GM12878 (cell line): ENCODE data around the gene NDUFA7. TPM values are rescaled to one million over a fixed set of nuclear protein-coding genes. Genes with fewer than 3 reads are reported as not detected.
"Not testable (repeated sequence)": the region's sequence is repeated elsewhere in the genome, so short reads cannot be mapped to it uniquely, and the experiment has no call there.

ENCODE experiments used
- ATAC-seq: fragments of 200-7000 bp; cut with Tn5 transposase; 3 replicates; pipeline ENCODE4 v1.9.1; 2020; ENCODE audit warnings: mild to moderate bottlenecking, moderate library complexity
- BruUV-seq: library from RNA; stranded (reverse); fragments of 400-500 nt; replicated peaks from 2 replicates; lab custom pipeline; 2021; lab: Mats Ljungman, UMichigan
- CTCF ChIA-PET: fragments of 300-600 bp; sonication (Branson Sonifier 250); formaldehyde crosslinking; extraction: SDS; loops from one replicate; lab custom pipeline; 2021; ENCODE audit warnings: inconsistent platforms; lab: Yijun Ruan, JAX
- POLR2A ChIA-PET: fragments of 350-600 bp; formaldehyde crosslinking; extraction: SDS; loops from one replicate; lab custom pipeline; 2021; ENCODE audit warnings: inconsistent platforms; lab: Charles Lee
- RAD21 ChIA-PET: fragments of 300-600 bp; sonication (Branson Sonifier 250); formaldehyde crosslinking; loops from one replicate; lab custom pipeline; 2023; ENCODE audit warnings: antibody characterized with exemption; ENCODE audit not compliant: unreplicated experiment; lab: Charles Lee
- SMC1A ChIA-PET: fragments of 300-600 bp; sonication (Branson Sonifier 250); formaldehyde crosslinking; loops from one replicate; lab custom pipeline; 2023; ENCODE audit not compliant: unreplicated experiment, uncharacterized antibody; lab: Charles Lee
- DNase-seq: peaks from one replicate; pipeline ENCODE4 v3.0.0-alpha.2; 2011; ENCODE audit warnings: low read depth, low spot score
- FAIRE-seq: peaks from 3 replicates; lab custom pipeline; 2011; peaks lifted over from hg19 to GRCh38; lab: Jason Lieb, UNC
- H2AFZ ChIP-seq: 2 replicates; pipeline ENCODE4 v1.6.0; 2011; ENCODE audit warnings: low read depth, low read length, control low read depth; ENCODE audit not compliant: control insufficient read depth
- H3K27ac ChIP-seq: 2 replicates; pipeline ENCODE4 v1.5.1; 2011; ENCODE audit warnings: control low read depth; ENCODE audit not compliant: control insufficient read depth, insufficient read depth
- H3K27me3 ChIP-seq, 2 experiments: replicated peaks in 1 of 2; 2 replicates each; pipeline versions ENCODE4 v1.6.0 to v1.6.1; 2011; ENCODE audit warnings: low read length in 1 of 2; ENCODE audit not compliant: control insufficient read depth in 2 of 2, insufficient read depth in 2 of 2
- H3K36me3 ChIP-seq, 2 experiments: 2 replicates each; pipeline ENCODE4 v1.5.1; 2011; ENCODE audit warnings: low read length in 1 of 2; ENCODE audit not compliant: control insufficient read depth in 2 of 2, insufficient read depth in 2 of 2
- H3K4me1 ChIP-seq: 2 replicates; pipeline ENCODE4 v1.6.1; 2011; ENCODE audit warnings: mild to moderate bottlenecking, low read length, moderate library complexity, mixed read lengths; ENCODE audit not compliant: control insufficient read depth, insufficient read depth
- H3K4me2 ChIP-seq: 2 replicates; pipeline ENCODE4 v1.6.0; 2011; ENCODE audit warnings: control low read depth; ENCODE audit not compliant: control insufficient read depth, insufficient read depth
- H3K4me3 ChIP-seq: fragments of 200-600 bp; sonication (generic); 2 replicates; pipeline ENCODE4 v1.5.1; 2016
- H3K79me2 ChIP-seq: 2 replicates; pipeline ENCODE4 v1.6.0; 2011; ENCODE audit warnings: low read length; ENCODE audit not compliant: control insufficient read depth, insufficient read depth
- H3K9ac ChIP-seq: 2 replicates; pipeline ENCODE4 v1.8.0; 2011; ENCODE audit warnings: low read length, control low read depth, mixed read lengths; ENCODE audit not compliant: control insufficient read depth, insufficient read depth
- H3K9me3 ChIP-seq: replicated peaks from 3 replicates; pipeline ENCODE4 v1.5.1; 2011; ENCODE audit warnings: mild to moderate bottlenecking, low read length; ENCODE audit not compliant: control insufficient read depth, insufficient read depth
- H4K20me1 ChIP-seq: 2 replicates; pipeline ENCODE4 v1.6.0; 2011; ENCODE audit not compliant: control insufficient read depth, insufficient read depth
- ASH2L ChIP-seq: fragments of 300-600, 200-600 bp; sonication (generic); IDR thresholded peaks from 2 replicates; pipeline ENCODE4 v1.6.1; 2017; ENCODE audit warnings: low read depth, mild to moderate bottlenecking, borderline replicate concordance
- ZNF384 ChIP-seq: IDR thresholded peaks from 2 replicates; pipeline ENCODE4 v1.6.1; 2012; ENCODE audit warnings: low read depth, mild to moderate bottlenecking, low read length, improper control_type of control experiment, borderline replicate concordance
- WGBS: methylation state at CpG from one replicate; pipeline ENCODE4 v1.1.6; 2016; ENCODE audit warnings: low lambda C conversion rate; ENCODE audit not compliant: insufficient replicate concordance, insufficient coverage; ENCODE audit errors: missing lambda C conversion rate; 5-methylcytosine and 5-hydroxymethylcytosine counted together
- in situ Hi-C: fragments of 300-500 bp; cut with MboI; formaldehyde crosslinking; loops from 9 replicates; pipeline ENCODE4 v1.14.3; 2018; ENCODE audit warnings: mixed read lengths
- intact Hi-C: fragments of 100-400 bp; cut with micrococcal nuclease; formaldehyde crosslinking; loops from one replicate; pipeline ENCODE4 v1.14.2; 2022; ENCODE audit not compliant: unreplicated experiment
- polyA plus RNA-seq, 11 experiments: library from polyadenylated mRNA; depleted of rRNA in 4 of 11; unstranded in 6 of 11; stranded (reverse) in 5 of 11; fragments of >200 nt; fragmentation: Nextera tagmentation in 4 of 11; fragmentation: Illumina TruSeq in 1 of 11; extraction: Ambion mirVana in 4 of 11; extraction: Trizol in 1 of 11; gene quantifications; 1 replicate in 1 of 11; 2 replicates in 10 of 11; pipeline versions ENCODE4 v1.2.1 to v1.2.3, GENCODE V29; 2011 to 2016; ENCODE audit warnings: inconsistent platforms in 2 of 11, missing spikeins in 2 of 11, low read depth in 1 of 11
- total RNA-seq, 4 experiments: library from RNA; depleted of rRNA in 3 of 4; stranded (reverse); fragments of >200 nt in 3 of 4; fragmentation: Illumina TruSeq in 1 of 4; extraction: Trizol in 1 of 4; gene quantifications; 2 replicates each; pipeline versions ENCODE4 v1.2.1 to v1.2.3, GENCODE V29; 2013 to 2021
- TF ChIP-seq, protein P1 (sequence below): IDR thresholded peaks from 2 replicates; pipeline ENCODE4 v1.6.1; 2012; ENCODE audit warnings: low read depth, low read length, improper control_type of control experiment

Gene NDUFA7
- total and polyA plus RNA-seq, 10 of the 15 experiments (the other 5 are each of a cell fraction or from before 2014, with no cell fraction given): 79.0 to 360 (median 174) TPM

DNA sequence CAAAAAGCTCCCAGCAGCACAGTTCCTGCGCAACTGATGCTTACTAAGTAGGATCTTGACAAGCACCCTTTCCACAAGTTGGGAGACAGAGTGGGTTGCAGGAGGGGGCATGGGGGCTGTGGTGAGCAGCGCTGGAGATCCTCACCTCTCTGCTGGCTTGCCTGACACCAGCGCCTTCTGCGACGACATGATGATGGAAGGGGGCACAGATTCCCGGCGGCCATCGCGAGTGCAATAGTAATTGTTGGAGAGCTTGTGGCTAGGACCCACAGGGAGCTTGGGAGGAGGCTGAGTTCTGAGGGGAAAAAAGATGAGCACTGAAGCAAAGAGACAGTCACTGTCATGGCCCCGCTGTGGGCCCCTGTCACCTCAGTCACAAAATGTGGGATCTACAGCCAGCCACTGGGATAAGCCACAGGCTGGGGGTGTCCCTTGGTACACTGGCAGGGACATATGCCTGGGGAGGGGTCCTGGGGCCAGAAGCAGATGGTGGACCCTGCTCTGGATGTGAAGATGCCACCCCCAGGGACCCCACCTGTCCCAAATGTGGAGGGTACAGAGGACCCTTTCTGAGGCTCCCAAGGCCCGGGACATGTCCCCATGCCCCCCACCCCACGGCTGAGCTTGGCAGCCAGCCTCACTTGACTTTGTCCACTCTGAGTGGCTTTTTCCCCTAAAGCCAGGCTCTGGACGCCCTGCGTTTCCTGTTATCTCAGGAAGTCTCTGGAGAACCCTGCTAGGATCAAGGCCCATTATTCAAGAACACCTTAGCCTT lies 4.6 kb downstream of the NDUFA7 start (continued):
- TF ChIP-seq, protein P1, sequence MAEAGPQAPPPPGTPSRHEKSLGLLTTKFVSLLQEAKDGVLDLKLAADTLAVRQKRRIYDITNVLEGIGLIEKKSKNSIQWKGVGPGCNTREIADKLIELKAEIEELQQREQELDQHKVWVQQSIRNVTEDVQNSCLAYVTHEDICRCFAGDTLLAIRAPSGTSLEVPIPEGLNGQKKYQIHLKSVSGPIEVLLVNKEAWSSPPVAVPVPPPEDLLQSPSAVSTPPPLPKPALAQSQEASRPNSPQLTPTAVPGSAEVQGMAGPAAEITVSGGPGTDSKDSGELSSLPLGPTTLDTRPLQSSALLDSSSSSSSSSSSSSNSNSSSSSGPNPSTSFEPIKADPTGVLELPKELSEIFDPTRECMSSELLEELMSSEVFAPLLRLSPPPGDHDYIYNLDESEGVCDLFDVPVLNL: no peak
- TF ChIP-seq ASH2L (no peak), ZNF384 (no peak)
- TF ChIP-seq, all 136 proteins: peak for 0

DNA sequence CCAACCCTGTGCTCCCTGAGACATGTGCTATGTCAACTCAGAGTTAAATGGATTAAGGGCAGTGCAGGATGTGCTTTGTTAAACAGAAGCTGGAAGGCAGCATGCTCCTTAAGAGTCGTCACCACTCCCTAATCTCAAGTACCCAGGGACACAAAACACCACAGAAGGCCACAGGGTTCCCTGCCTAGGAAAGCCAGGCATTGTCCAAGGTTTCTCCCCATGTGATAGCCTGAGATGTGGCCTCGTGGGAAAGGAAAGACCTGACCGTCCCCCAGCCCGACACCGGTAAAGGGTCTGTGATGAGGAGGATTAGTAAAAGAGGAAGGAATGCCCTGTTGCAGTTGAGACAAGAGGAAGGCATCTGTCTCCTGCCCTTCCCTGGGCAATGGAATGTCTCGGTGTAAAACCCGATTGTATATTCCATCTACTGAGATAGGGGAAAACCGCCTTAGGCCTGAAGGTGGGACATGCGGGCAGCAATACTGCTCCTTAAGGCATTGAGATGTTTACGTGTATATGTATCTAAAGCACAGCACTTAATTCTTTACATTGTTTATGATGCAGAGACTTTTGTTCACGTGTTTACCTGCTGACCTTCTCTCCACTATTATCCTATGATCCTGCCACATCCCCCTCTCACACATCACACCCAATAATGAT lies 6.1 kb downstream of the NDUFA7 start:
- SMC1A ChIA-PET, H3K4me1 ChIP-seq, DNase-seq, FAIRE-seq, RAD21 ChIA-PET, H3K9me3 ChIP-seq, H2AFZ ChIP-seq, intact Hi-C loops, H3K9ac ChIP-seq, ATAC-seq, H3K36me3 ChIP-seq, H3K27me3 ChIP-seq, BruUV-seq, H4K20me1 ChIP-seq, H3K4me3 ChIP-seq, in situ Hi-C loops, H3K79me2 ChIP-seq, H3K4me2 ChIP-seq, POLR2A ChIA-PET, CTCF ChIA-PET, H3K27ac ChIP-seq: not testable (repeated sequence)
- 99% methylated on average over 11 of the region's 11 CpGs for WGBS
